Measurements from ENCODE around the gene LUZP2. TPM values are rescaled to one million over a fixed set of nuclear protein-coding genes. Genes with fewer than 3 reads are reported as not detected.

Gene LUZP2
- total RNA-seq, 2 experiments from 2014 or later: not detected

- Mint-ChIP-seq H3K9me3 (peaks cover 2% of the 10 kb centered on the region), H3K27ac (no peak overlapping the region), H3K4me1 (ENCODE audit: low read depth) (no peaks in the 10 kb centered on the region), H3K27me3 (no peaks in the 10 kb centered on the region), H3K4me3 (no peak overlapping the region), H3K36me3 (ENCODE audit: low read depth) (no peaks in the 10 kb centered on the region)
- Histone ChIP-seq H3K9me3 (ENCODE audit: control insufficient read depth in 1 of 2, insufficient read depth in 1 of 2, low read length in 2 of 2) (peaks cover 0 to 3% of the 10 kb centered on the region in 2 experiments), H3K4me3 (ENCODE audit: low read length) (no peak overlapping the region), H3K27ac (ENCODE audit: low read depth in 1 of 2, low read length in 2 of 2) (no peak overlapping the region), H3K36me3 (ENCODE audit: insufficient read depth, low read length) (no peaks in the 10 kb centered on the region), H3K4me1 (ENCODE audit: insufficient read depth, low read length) (no peaks in the 10 kb centered on the region), H3K27me3 (ENCODE audit: control insufficient read depth in 1 of 2, insufficient read depth in 2 of 2, low read length in 2 of 2) (no peaks in the 10 kb centered on the region)
- ChIA-PET CTCF (no interaction called here), POLR2A (no interaction called here)
- ATAC-seq (ENCODE audit: poor library complexity) (no peak), DNase-seq (no peak)
- intact Hi-C loops (cut with DNase I, micrococcal nuclease): no loop called here
- TF ChIP-seq, protein P1, sequence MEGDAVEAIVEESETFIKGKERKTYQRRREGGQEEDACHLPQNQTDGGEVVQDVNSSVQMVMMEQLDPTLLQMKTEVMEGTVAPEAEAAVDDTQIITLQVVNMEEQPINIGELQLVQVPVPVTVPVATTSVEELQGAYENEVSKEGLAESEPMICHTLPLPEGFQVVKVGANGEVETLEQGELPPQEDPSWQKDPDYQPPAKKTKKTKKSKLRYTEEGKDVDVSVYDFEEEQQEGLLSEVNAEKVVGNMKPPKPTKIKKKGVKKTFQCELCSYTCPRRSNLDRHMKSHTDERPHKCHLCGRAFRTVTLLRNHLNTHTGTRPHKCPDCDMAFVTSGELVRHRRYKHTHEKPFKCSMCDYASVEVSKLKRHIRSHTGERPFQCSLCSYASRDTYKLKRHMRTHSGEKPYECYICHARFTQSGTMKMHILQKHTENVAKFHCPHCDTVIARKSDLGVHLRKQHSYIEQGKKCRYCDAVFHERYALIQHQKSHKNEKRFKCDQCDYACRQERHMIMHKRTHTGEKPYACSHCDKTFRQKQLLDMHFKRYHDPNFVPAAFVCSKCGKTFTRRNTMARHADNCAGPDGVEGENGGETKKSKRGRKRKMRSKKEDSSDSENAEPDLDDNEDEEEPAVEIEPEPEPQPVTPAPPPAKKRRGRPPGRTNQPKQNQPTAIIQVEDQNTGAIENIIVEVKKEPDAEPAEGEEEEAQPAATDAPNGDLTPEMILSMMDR (IDR thresholded peaks at IDR 0.05): no peak
Observed at GRCh38 chr11:24619900-24620299, 123.0 kb downstream of the LUZP2 start.

GRCh38 chr11:24622262-24622661, 125.4 kb downstream of the LUZP2 start:
- CTCF ChIA-PET: no interaction called here
- Histone ChIP-seq H3K27ac (ENCODE audit: low read depth in 1 of 2, low read length in 2 of 2) (no peak overlapping the region), H3K4me3 (ENCODE audit: low read length) (no peak overlapping the region), H3K9me3 (ENCODE audit: control insufficient read depth in 1 of 2, insufficient read depth in 1 of 2, low read length in 2 of 2) (peaks cover 0 to 3% of the 10 kb centered on the region in 2 experiments), H3K4me1 (ENCODE audit: insufficient read depth, low read length) (no peaks in the 10 kb centered on the region), H3K36me3 (ENCODE audit: insufficient read depth, low read length) (no peaks in the 10 kb centered on the region), H3K27me3 (ENCODE audit: control insufficient read depth in 1 of 2, insufficient read depth in 2 of 2, low read length in 2 of 2) (no peaks in the 10 kb centered on the region)
- Mint-ChIP-seq H3K27me3 (no peaks in the 10 kb centered on the region), H3K36me3 (ENCODE audit: low read depth) (no peaks in the 10 kb centered on the region), H3K9me3 (peaks cover 3% of the 10 kb centered on the region), H3K4me1 (ENCODE audit: low read depth) (no peaks in the 10 kb centered on the region), H3K4me3 (no peak overlapping the region), H3K27ac (no peak overlapping the region)
- no peak for DNase-seq
- intact Hi-C loops (cut with DNase I, micrococcal nuclease): no loop called here
- POLR2A ChIA-PET: no interaction called here
- TF ChIP-seq, protein P1 (IDR thresholded peaks at IDR 0.05): no peak
- ATAC-seq (ENCODE audit: poor library complexity): no peak

GRCh38 chr11:24623121-24623520, 126.3 kb downstream of the LUZP2 start:
- H3K27ac Mint-ChIP-seq: no peak overlapping the region
- intact Hi-C loops (cut with DNase I, micrococcal nuclease): no loop called here
- no peaks in the 10 kb centered on the region for H3K9me3 ChIP-seq (ENCODE audit: control insufficient read depth in 1 of 2, insufficient read depth in 1 of 2, low read length in 2 of 2)
- no peaks in the 10 kb centered on the region for H3K27me3 Mint-ChIP-seq
- no peaks in the 10 kb centered on the region for H3K4me1 ChIP-seq (ENCODE audit: insufficient read depth, low read length)
- no peaks in the 10 kb centered on the region for H3K36me3 ChIP-seq (ENCODE audit: insufficient read depth, low read length)
- H3K4me1 Mint-ChIP-seq (ENCODE audit: low read depth): no peaks in the 10 kb centered on the region
- ATAC-seq (ENCODE audit: poor library complexity) (no peak), DNase-seq (no peak)
- POLR2A ChIA-PET: no interaction called here
- TF ChIP-seq, protein P1 (IDR thresholded peaks at IDR 0.05): no peak
- no peak overlapping the region for H3K4me3 ChIP-seq (ENCODE audit: low read length)
- H3K27me3 ChIP-seq (ENCODE audit: control insufficient read depth in 1 of 2, insufficient read depth in 2 of 2, low read length in 2 of 2): no peaks in the 10 kb centered on the region
- CTCF ChIA-PET: no interaction called here
- no peak overlapping the region for H3K27ac ChIP-seq (ENCODE audit: low read depth in 1 of 2, low read length in 2 of 2)
- no peak overlapping the region for H3K4me3 Mint-ChIP-seq
- H3K36me3 Mint-ChIP-seq (ENCODE audit: low read depth): no peaks in the 10 kb centered on the region
- H3K9me3 Mint-ChIP-seq: peaks cover 3% of the 10 kb centered on the region
